ENCODE data around the gene PCDHAC2.

PCDHAC2 gene, protein sequence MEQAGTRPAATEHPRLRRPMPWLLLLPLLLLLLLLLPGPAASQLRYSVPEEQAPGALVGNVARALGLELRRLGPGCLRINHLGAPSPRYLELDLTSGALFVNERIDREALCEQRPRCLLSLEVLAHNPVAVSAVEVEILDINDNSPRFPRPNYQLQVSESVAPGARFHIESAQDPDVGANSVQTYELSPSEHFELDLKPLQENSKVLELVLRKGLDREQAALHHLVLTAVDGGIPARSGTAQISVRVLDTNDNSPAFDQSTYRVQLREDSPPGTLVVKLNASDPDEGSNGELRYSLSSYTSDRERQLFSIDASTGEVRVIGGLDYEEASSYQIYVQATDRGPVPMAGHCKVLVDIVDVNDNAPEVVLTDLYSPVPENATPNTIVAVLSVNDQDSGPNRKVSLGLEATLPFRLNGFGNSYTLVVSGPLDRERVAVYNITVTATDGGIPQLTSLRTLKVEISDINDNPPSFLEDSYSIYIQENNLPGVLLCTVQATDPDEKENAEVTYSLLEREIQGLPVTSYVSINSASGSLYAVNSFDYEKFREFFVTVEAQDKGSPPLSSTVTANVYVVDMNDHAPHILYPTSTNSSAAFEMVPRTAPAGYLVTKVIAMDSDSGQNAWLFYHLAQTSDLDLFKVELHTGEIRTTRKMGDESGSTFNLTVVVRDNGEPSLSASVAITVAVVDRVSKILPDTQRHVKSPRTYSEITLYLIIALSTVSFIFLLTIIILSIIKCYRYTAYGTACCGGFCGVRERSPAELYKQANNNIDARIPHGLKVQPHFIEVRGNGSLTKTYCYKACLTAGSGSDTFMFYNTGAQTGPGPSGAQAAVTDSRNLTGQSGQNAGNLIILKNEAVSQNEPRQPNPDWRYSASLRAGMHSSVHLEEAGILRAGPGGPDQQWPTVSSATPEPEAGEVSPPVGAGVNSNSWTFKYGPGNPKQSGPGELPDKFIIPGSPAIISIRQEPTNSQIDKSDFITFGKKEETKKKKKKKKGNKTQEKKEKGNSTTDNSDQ

DNA sequence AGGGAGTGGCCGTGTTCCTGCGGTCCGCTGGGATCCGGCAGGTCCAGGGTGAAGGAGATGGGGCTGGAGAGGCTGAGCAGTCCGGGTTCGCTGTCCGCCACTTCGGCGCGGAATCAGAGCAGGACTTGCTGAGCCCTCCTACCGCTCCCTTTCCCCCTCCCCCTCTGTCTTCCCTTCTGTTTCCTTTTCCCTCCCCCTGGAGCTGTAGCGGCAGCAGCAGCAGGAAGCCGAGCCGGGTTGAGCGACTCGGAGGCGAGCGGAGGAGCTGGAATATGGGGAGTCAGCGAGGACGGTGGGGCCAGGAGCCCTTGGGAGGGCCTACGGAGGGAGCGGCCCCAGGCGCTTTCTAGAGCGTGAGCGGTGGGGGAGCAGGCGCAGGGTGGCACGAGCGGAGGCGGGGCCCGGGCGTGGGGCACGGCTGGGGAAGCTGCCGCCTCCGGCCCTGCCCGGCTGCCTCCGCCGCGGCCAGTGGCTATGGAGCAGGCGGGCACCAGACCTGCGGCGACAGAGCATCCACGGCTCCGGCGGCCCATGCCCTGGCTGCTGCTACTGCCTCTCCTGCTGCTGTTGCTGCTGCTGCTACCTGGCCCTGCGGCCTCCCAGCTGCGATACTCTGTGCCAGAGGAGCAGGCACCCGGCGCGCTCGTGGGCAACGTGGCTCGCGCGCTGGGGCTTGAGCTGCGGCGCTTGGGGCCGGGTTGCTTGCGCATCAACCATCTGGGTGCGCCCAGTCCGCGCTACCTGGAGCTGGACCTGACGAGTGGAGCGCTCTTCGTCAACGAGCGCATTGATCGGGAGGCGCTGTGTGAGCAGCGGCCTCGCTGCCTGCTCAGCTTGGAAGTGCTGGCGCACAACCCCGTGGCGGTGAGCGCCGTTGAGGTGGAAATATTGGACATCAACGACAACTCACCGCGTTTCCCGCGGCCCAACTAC, at the start of gene PCDHAC2:
PCDHAC2 (plus strand) TSS at position 184 of the 933 bp plus-strand sequence; CDS start at position 475, 291 bp downstream.
- TF ChIP-seq CTCF (IDR thresholded peaks at IDR 0.05; ENCODE audit: control insufficient read depth, insufficient read depth, low read depth, low read length, missing control alignments) = no peak
- peak within 1 kb of the TSS; percentile 37 for H3K4me3 ChIP-seq (ENCODE audit: control insufficient read depth, low read depth, low read length)
- DNase-seq (ENCODE audit: low read depth) = no peak

GRCh38 chr5:140923601-140924000, 42.7 kb upstream of the PCDHAC2 start:
- no peak for DNase-seq (ENCODE audit: low read depth)
- no peak overlapping the region for H3K4me3 ChIP-seq (ENCODE audit: control insufficient read depth, low read depth, low read length)
- no peak for TF ChIP-seq CTCF (IDR thresholded peaks at IDR 0.05; ENCODE audit: control insufficient read depth, insufficient read depth, low read depth, low read length, missing control alignments)

DNA sequence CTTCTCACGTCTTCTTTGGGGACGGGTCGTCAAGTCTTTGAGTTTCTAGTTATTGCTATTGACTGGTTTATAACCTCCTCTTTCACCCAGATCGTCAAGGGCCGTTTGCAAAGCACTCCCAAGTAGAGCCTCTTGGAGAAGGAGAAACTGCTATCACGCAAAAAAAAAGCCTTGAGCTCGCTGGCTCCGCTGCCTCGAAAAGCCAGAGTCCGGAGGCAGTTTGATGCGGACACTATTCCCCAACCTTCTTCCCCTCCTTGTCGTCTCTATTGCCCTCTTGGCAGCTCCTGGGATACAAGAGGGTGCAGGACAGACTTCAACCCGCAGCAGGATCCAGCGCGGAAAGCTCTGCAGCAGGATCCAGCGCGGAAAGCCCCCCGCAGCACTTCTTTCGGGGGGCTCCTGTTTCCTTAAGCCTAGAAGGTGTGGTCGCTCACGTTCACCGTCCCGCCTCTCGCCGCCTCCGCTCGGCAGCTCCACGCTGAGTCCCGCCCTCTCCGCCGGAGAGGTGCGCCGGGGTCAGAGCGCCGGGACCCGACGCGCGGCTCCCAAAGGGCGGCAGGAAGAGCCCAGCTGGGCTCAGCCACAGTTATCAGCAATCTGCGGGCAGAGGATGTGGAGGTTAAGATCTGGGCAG, 40.4 kb upstream of the PCDHAC2 start, which contains the start of gene PCDHAC1:
PCDHAC1 (plus strand) TSS at position 494 of the 637 bp plus-strand sequence. CDS start 594 bp downstream, outside the sequence.
- TF ChIP-seq CTCF (IDR thresholded peaks at IDR 0.05; ENCODE audit: control insufficient read depth, insufficient read depth, low read depth, low read length, missing control alignments) = no peak
- H3K4me3 ChIP-seq (ENCODE audit: control insufficient read depth, low read depth, low read length) = peak within 1 kb of the TSS; percentile 36
- DNase-seq (ENCODE audit: low read depth) = no peak

DNA sequence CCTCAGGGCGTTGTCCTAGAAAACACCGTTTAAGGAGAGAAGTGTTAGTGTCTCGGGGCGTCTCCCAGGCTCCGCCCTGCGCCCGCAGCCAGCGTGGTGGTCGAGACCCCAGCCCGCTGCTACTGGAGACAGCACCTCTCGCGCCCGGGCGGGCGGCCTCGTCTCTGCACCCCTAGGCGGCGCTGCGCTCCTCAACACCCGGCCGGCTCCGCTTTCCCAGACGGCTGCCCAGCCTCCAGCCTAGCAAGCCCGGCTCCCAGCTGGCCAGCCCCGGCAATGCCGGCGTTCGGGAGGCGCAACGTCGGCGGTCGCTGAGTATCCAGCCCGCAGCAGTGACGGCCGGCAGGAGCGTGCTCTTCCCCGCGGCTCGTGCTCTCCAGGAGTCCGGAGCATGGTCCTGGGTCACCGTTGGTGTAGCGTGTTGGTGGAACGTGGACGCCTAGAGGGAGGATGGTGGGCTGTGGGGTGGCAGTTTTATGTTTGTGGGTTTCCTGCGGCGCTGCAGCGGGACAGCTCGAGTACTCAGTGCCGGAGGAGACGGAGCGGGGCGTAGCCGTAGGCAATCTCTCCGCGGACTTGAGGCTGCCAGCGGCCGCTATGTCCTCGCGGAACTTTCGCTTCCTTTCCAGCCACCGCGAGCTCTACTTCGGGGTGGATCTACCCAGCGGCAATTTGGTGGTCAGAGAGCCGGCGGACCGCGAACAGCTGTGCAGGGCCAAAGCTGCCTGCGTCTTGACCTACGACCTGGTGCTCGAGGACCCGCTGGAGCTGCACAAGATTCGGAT, 39.6 kb upstream of the PCDHAC2 start:
- peak overlapping the region; percentile 36 for H3K4me3 ChIP-seq (ENCODE audit: control insufficient read depth, low read depth, low read length)
- peak; percentile 49 for TF ChIP-seq CTCF (IDR thresholded peaks at IDR 0.05; ENCODE audit: control insufficient read depth, insufficient read depth, low read depth, low read length, missing control alignments)
- DNase-seq (ENCODE audit: low read depth) = no peak

DNA sequence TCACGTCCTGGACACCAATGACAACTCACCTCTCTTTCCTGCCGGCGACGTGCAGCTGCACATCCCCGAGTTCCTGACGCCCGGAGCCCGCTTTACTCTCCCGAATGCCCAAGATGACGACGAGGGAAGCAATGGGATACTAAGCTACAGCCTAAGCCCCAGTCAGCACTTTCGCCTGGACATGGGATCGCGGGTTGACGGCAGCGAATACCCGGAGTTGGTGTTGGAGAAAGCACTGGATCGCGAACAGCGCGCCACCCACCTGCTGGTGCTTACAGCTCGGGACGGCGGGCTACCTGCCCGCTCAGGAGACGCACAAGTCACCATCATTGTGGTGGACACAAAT, 39.1 kb upstream of the PCDHAC2 start:
- TF ChIP-seq CTCF (IDR thresholded peaks at IDR 0.05; ENCODE audit: control insufficient read depth, insufficient read depth, low read depth, low read length, missing control alignments) = no peak
- no peak for DNase-seq (ENCODE audit: low read depth)
- H3K4me3 ChIP-seq (ENCODE audit: control insufficient read depth, low read depth, low read length) = peak overlapping the region; percentile 36

Measured in AG09309 (cell line).